ENCODE measurements around the gene MKRN2OS.

- TF ChIP-seq, protein P1, sequence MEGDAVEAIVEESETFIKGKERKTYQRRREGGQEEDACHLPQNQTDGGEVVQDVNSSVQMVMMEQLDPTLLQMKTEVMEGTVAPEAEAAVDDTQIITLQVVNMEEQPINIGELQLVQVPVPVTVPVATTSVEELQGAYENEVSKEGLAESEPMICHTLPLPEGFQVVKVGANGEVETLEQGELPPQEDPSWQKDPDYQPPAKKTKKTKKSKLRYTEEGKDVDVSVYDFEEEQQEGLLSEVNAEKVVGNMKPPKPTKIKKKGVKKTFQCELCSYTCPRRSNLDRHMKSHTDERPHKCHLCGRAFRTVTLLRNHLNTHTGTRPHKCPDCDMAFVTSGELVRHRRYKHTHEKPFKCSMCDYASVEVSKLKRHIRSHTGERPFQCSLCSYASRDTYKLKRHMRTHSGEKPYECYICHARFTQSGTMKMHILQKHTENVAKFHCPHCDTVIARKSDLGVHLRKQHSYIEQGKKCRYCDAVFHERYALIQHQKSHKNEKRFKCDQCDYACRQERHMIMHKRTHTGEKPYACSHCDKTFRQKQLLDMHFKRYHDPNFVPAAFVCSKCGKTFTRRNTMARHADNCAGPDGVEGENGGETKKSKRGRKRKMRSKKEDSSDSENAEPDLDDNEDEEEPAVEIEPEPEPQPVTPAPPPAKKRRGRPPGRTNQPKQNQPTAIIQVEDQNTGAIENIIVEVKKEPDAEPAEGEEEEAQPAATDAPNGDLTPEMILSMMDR (IDR thresholded peaks at IDR 0.05), result no peak
- TF ChIP-seq POLR2A (IDR thresholded peaks at IDR 0.05) (no peak), POLR2AphosphoS5 (IDR thresholded peaks at IDR 0.05) (no peak)
These were observed 24.3 kb downstream of the MKRN2OS start for GRCh38 chr3:12521010-12521409.
